HFFc6 (cell line): ENCODE measurements around the gene TMEM129. TPM values are rescaled to one million over a fixed set of nuclear protein-coding genes. Genes with fewer than 3 reads are reported as not detected.

Experiments
- DNase-seq: peaks from one replicate; pipeline ENCODE4 v3.0.0-alpha.2; 2018
- H3K27ac Mint-ChIP-seq: 2 replicates; pipeline ENCODE4 v1.8.0; 2020; ENCODE audit warnings: mild to moderate bottlenecking, mixed read lengths
- H3K27me3 Mint-ChIP-seq: 2 replicates; pipeline ENCODE4 v1.8.0; 2021; ENCODE audit warnings: mild to moderate bottlenecking, moderate library complexity, mixed read lengths; ENCODE audit not compliant: insufficient read depth
- H3K36me3 Mint-ChIP-seq: 2 replicates; pipeline ENCODE4 v1.8.0; 2021; ENCODE audit warnings: low read depth, mixed read lengths
- H3K4me1 Mint-ChIP-seq: 2 replicates; pipeline ENCODE4 v1.8.0; 2020; ENCODE audit warnings: low read depth, mixed read lengths
- H3K4me3 Mint-ChIP-seq: 2 replicates; pipeline ENCODE4 v1.8.0; 2020; ENCODE audit warnings: mild to moderate bottlenecking, moderate library complexity, mixed read lengths
- H3K9me3 Mint-ChIP-seq: 2 replicates; pipeline ENCODE4 v1.8.0; 2020; ENCODE audit warnings: mild to moderate bottlenecking, mixed read lengths
- total RNA-seq, 6 experiments: library from RNA; stranded (reverse); fragmentation: NEBNext Ultra II Directional; extraction: Animal tissue kit (Norgen Biotek cat#: 25700); gene quantifications; 2 replicates in 1 of 6; 3 replicates in 5 of 6; pipeline ENCODE4 v1.2.3, GENCODE V29; 2021
- TF ChIP-seq, protein P1 (sequence below): fragments of 200-600 bp; sonication (generic); IDR thresholded peaks from 2 replicates; pipeline ENCODE4 v1.5.0; 2021; ENCODE audit warnings: antibody characterized with exemption, mild to moderate bottlenecking

The TMEM129 gene
- total RNA-seq, 6 experiments from 2014 or later: 24.6 to 36.7 (median 27.7) TPM

DNA sequence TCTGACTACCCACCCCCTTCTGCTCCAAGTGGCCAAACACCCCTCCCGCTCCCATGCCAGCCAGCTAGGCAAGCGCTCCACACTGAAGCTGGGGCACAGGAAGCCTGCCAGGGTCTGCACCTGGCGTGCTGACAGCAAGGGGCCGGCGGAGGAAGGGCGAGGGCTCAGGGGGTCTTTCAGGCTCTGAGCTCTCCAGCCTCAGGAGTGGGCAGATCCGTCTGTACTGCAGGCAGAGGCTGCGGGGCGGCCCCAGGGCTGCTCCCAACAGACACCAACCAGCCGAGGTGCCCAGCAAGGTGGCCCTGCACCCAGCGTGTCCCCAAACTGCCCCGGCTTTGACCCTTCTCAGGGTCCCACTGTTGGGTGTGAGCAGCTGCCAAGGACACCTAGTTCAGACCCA is 51.9 kb downstream of the TMEM129 start:
- Mint-ChIP-seq H3K4me3 (no peak overlapping the region), H3K27ac (no peak overlapping the region), H3K36me3 (no peaks in the 10 kb centered on the region), H3K4me1 (no peaks in the 10 kb centered on the region), H3K27me3 (no peaks in the 10 kb centered on the region), H3K9me3 (no peaks in the 10 kb centered on the region)
- TF ChIP-seq, protein P1, sequence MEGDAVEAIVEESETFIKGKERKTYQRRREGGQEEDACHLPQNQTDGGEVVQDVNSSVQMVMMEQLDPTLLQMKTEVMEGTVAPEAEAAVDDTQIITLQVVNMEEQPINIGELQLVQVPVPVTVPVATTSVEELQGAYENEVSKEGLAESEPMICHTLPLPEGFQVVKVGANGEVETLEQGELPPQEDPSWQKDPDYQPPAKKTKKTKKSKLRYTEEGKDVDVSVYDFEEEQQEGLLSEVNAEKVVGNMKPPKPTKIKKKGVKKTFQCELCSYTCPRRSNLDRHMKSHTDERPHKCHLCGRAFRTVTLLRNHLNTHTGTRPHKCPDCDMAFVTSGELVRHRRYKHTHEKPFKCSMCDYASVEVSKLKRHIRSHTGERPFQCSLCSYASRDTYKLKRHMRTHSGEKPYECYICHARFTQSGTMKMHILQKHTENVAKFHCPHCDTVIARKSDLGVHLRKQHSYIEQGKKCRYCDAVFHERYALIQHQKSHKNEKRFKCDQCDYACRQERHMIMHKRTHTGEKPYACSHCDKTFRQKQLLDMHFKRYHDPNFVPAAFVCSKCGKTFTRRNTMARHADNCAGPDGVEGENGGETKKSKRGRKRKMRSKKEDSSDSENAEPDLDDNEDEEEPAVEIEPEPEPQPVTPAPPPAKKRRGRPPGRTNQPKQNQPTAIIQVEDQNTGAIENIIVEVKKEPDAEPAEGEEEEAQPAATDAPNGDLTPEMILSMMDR: no peak
- no peak for DNase-seq

DNA sequence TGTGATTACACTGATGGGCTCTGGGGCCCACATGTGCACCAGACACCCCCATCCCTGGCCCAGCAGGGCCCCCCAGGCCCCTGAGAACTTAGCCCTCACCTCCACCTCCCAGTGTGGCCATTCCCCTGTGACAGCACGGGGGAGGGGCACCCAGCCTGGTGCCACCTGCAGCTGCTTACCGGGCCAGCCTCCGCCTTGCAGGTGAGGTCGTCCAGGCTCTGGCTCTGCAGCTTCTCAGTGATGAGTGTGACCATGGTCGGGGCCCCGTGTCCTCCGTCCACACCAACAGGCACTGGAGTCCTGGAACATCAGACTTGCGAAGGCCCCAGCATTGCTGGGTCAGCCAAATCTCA is 52.7 kb downstream of the TMEM129 start:
- Mint-ChIP-seq H3K27me3 (no peaks in the 10 kb centered on the region), H3K4me3 (no peak overlapping the region), H3K9me3 (no peaks in the 10 kb centered on the region), H3K36me3 (no peaks in the 10 kb centered on the region), H3K27ac (no peak overlapping the region), H3K4me1 (no peaks in the 10 kb centered on the region)
- DNase-seq: no peak
- TF ChIP-seq, protein P1: no peak

DNA sequence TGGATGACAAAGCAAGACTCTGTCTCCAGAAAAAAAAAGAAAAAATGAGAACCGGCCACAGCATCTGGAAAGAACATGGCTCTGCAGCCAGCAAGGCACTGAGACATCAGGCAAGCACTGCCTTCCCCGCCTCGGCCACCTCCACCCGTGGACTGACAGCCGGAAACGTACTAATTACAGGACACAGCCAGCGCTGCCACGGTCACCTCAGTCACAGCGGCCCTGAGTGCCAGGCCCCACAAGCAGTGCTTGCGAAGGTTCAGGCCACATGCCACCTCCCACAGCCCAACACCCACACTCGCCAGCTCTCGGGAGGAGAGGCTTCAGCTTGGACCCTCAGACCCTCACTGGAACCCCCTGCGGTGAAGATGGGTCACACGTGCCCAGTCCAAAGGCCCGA is 53.9 kb downstream of the TMEM129 start:
- Mint-ChIP-seq H3K27ac (no peak overlapping the region), H3K4me1 (no peaks in the 10 kb centered on the region), H3K27me3 (no peaks in the 10 kb centered on the region), H3K4me3 (no peak overlapping the region), H3K36me3 (no peaks in the 10 kb centered on the region), H3K9me3 (no peaks in the 10 kb centered on the region)
- TF ChIP-seq, protein P1: no peak
- DNase-seq: no peak

DNA sequence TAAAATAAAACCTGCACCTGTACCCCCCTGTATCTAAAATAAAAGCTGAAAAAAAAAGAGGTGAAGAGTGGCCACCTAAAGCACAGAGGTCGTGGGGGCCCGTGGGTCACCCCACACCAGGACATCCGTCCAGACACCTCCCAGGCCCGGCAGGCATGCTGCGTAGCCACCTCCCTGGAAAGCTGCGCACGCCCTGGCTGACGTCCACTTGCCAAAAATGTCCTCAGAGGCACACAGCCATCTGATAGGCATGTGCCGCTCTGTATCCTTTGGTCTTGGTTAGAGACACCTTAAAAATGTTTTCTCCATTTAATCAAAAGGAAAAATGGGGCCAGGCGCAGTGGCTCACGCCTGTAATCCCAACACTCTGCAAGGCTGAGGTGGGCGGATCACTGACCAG is 54.7 kb downstream of the TMEM129 start:
- no peak overlapping the region for H3K4me3 Mint-ChIP-seq
- TF ChIP-seq, protein P1: no peak
- no peaks in the 10 kb centered on the region for H3K36me3 Mint-ChIP-seq
- H3K9me3 Mint-ChIP-seq: no peaks in the 10 kb centered on the region
- H3K4me1 Mint-ChIP-seq: no peaks in the 10 kb centered on the region
- H3K27me3 Mint-ChIP-seq: no peaks in the 10 kb centered on the region
- no peak for DNase-seq
- no peak overlapping the region for H3K27ac Mint-ChIP-seq

Other genes with a start within 250 kb of the TMEM129 start
- 1 to 10 TPM; 2.3 to 3.2 (median 2.7) TPM for gene FAM53A, start 37.0 kb downstream of the TMEM129 start, total RNA-seq
- 10 to 100 TPM; 44.7 to 61.9 (median 58.4) TPM for gene SLBP, start 9.0 kb downstream of the TMEM129 start, total RNA-seq
- 10 to 100 TPM; 44.2 to 95.3 (median 93.3) TPM for gene TACC3, start 198 bp upstream of the TMEM129 start, total RNA-seq
- 1 to 10 TPM in 1 of 6 experiments, under 1 TPM in 5; 0.59 to 1.6 (median 0.75) TPM for gene FGFR3, start 72.0 kb upstream of the TMEM129 start, total RNA-seq
- gene LETM1, start 134.8 kb upstream of the TMEM129 start, total RNA-seq: 10 to 100 TPM; 47.4 to 64.0 (median 53.3) TPM
- gene NSD2, start 150.1 kb upstream of the TMEM129 start, total RNA-seq: 100 to 1,000 TPM in 4 of 6 experiments, 10 to 100 TPM in 2; 65.2 to 121 (median 109) TPM